Stimulated activated CD8-positive, alpha-beta memory T cell treated with anti-CD3 and anti-CD28 coated beads, Interleukin-2, amount 100 ng/mL, for 48 hours (primary cell): ENCODE results near the gene MAD2L1BP.
"Not testable (repeated sequence)": the region's sequence is repeated elsewhere in the genome, so short reads cannot be mapped to it uniquely, and the experiment has no call there.

Experiments used
- DNase-seq, 2 donors: peaks; one replicate each; pipeline ENCODE4 v3.0.0-alpha.2; 2020; ENCODE audit warnings: low read depth in 2 of 2

The MAD2L1BP gene

GRCh38 chr6:43627008-43627825 is 8.4 kb upstream of the MAD2L1BP start:
- DNase-seq, result no peak

- DNase-seq, result peak; percentile 38 to 44
These were observed 7.1 kb upstream of the MAD2L1BP start for GRCh38 chr6:43628393-43629103.

- DNase-seq, result peak; percentile 92 to 96
These were observed 6.5 kb upstream of the MAD2L1BP start, which contains the start of gene GTPBP2 for GRCh38 chr6:43629104-43629504. TSS of gene GTPBP2 (minus strand) at chr6:43629264. CDS start at chr6:43629162, 102 bp downstream.

- peak; percentile 86 to 87 for DNase-seq
These were observed 5.9 kb upstream of the MAD2L1BP start for GRCh38 chr6:43629505-43630300.

- no peak for DNase-seq
These were observed 4.5 kb upstream of the MAD2L1BP start for GRCh38 chr6:43630980-43631619.

GRCh38 chr6:43633002-43633401 is 2.6 kb upstream of the MAD2L1BP start:
- not testable (repeated sequence) for DNase-seq

GRCh38 chr6:43634702-43635303 is 837 bp upstream of the MAD2L1BP start:
- no peak for DNase-seq

GRCh38 chr6:43636308-43636659 is 644 bp downstream of the MAD2L1BP start:
- DNase-seq, result no peak

GRCh38 chr6:43639984-43640800 is 4.6 kb downstream of the MAD2L1BP start:
- DNase-seq, result no peak

- DNase-seq, result peak; percentile 48 to 65
These were observed 9.4 kb downstream of the MAD2L1BP start, which contains the start of gene RSPH9 for GRCh38 chr6:43644940-43645612. TSS of gene RSPH9 (plus strand) at chr6:43645036. CDS start at chr6:43645099, 63 bp downstream.

GRCh38 chr6:43645613-43645964 is 9.9 kb downstream of the MAD2L1BP start:
- DNase-seq, result no peak

- DNase-seq, result no peak
These were observed 12.0 kb downstream of the MAD2L1BP start for GRCh38 chr6:43647613-43648012.

- no peak for DNase-seq
These were observed 12.6 kb downstream of the MAD2L1BP start for GRCh38 chr6:43648248-43648647.

- DNase-seq, result not testable (repeated sequence)
These were observed 17.2 kb downstream of the MAD2L1BP start for GRCh38 chr6:43652822-43653221.

GRCh38 chr6:43657221-43657802 is 21.7 kb downstream of the MAD2L1BP start:
- no peak for DNase-seq

- no peak for DNase-seq
These were observed 22.5 kb downstream of the MAD2L1BP start for GRCh38 chr6:43658161-43658560.

GRCh38 chr6:43662948-43663347 is 27.3 kb downstream of the MAD2L1BP start:
- not testable (repeated sequence) for DNase-seq

GRCh38 chr6:43665376-43665775 is 29.7 kb downstream of the MAD2L1BP start:
- DNase-seq, result no peak

- DNase-seq, result no peak
These were observed 30.7 kb downstream of the MAD2L1BP start for GRCh38 chr6:43666196-43666920.
